ENCODE data around the gene NDUFS2.

Gene NDUFS2

GRCh38 chr1:161206411-161207140 lies 4.4 kb downstream of the NDUFS2 start:
- TF ChIP-seq TCF12 (IDR thresholded peaks at IDR 0.05; ENCODE audit: low read depth): no peak
- TF ChIP-seq TEAD4 (IDR thresholded peaks at IDR 0.05): no peak
- no peak for TF ChIP-seq ZBTB7A (IDR thresholded peaks at IDR 0.05; ENCODE audit: low read depth)
- no peak for TF ChIP-seq MAX (IDR thresholded peaks at IDR 0.05)
- TF ChIP-seq RAD21 (IDR thresholded peaks at IDR 0.05; ENCODE audit: low read depth): no peak
- TF ChIP-seq REST (IDR thresholded peaks at IDR 0.05; ENCODE audit: low read depth): no peak
- no peak for TF ChIP-seq NFIC (IDR thresholded peaks at IDR 0.05)
- no peak for TF ChIP-seq CEBPB (IDR thresholded peaks at IDR 0.05)
- TF ChIP-seq, protein P1, sequence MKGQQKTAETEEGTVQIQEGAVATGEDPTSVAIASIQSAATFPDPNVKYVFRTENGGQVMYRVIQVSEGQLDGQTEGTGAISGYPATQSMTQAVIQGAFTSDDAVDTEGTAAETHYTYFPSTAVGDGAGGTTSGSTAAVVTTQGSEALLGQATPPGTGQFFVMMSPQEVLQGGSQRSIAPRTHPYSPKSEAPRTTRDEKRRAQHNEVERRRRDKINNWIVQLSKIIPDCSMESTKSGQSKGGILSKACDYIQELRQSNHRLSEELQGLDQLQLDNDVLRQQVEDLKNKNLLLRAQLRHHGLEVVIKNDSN (IDR thresholded peaks at IDR 0.05): no peak
- no peak for TF ChIP-seq FOXM1 (IDR thresholded peaks at IDR 0.05; ENCODE audit: borderline replicate concordance, low read depth)
- no peak for TF ChIP-seq YY1 (IDR thresholded peaks at IDR 0.05; ENCODE audit: low read depth)
- TF ChIP-seq EGR1 (IDR thresholded peaks at IDR 0.05): no peak
- no peak for TF ChIP-seq EP300 (IDR thresholded peaks at IDR 0.05; ENCODE audit: borderline replicate concordance)
- TF ChIP-seq CREB1 (IDR thresholded peaks at IDR 0.05; ENCODE audit: low read depth): no peak
- TF ChIP-seq TAF1 (IDR thresholded peaks at IDR 0.05; ENCODE audit: low read depth): no peak

GRCh38 chr1:161207173-161207572 lies 5.0 kb downstream of the NDUFS2 start:
- TF ChIP-seq YY1 (IDR thresholded peaks at IDR 0.05; ENCODE audit: low read depth) (no peak), CEBPB (IDR thresholded peaks at IDR 0.05) (no peak), CREB1 (IDR thresholded peaks at IDR 0.05; ENCODE audit: low read depth) (no peak), EGR1 (IDR thresholded peaks at IDR 0.05) (no peak), ZBTB7A (IDR thresholded peaks at IDR 0.05; ENCODE audit: low read depth) (no peak), EP300 (IDR thresholded peaks at IDR 0.05; ENCODE audit: borderline replicate concordance) (no peak), TCF12 (IDR thresholded peaks at IDR 0.05; ENCODE audit: low read depth) (no peak), MAX (IDR thresholded peaks at IDR 0.05) (no peak), FOXM1 (IDR thresholded peaks at IDR 0.05; ENCODE audit: borderline replicate concordance, low read depth) (no peak)

GRCh38 chr1:161209790-161210409 lies 7.7 kb downstream of the NDUFS2 start:
- TF ChIP-seq, protein P1 (IDR thresholded peaks at IDR 0.05): no peak
- TF ChIP-seq REST (IDR thresholded peaks at IDR 0.05; ENCODE audit: low read depth) (no peak), RAD21 (IDR thresholded peaks at IDR 0.05; ENCODE audit: low read depth) (peak; percentile 78)

DNA sequence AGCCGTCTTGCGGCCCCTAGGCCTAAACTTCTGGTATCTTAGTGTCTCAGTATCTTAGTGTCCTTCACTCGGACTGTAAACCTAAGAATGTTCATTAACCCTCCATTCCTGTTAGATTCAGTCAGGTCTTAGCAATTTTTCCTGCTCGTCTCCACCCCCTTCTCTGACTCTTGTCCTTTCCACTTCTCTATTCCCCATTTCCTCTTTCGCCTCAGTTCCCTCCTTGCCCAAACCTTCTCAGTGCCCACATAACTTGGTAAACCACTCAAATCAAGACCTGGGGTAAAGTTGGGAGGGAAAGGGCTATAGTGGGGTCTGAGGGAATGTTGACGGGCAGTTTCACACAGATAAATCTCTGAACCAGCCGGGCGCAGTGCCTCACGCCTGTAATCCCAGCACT lies 12.2 kb downstream of the NDUFS2 start:
- TF ChIP-seq RAD21 (IDR thresholded peaks at IDR 0.05; ENCODE audit: low read depth): no peak
- TF ChIP-seq CREB1 (IDR thresholded peaks at IDR 0.05; ENCODE audit: low read depth): no peak
- TF ChIP-seq YY1 (IDR thresholded peaks at IDR 0.05; ENCODE audit: low read depth): no peak
- TF ChIP-seq, protein P1 (IDR thresholded peaks at IDR 0.05): no peak
- no peak for TF ChIP-seq TAF1 (IDR thresholded peaks at IDR 0.05; ENCODE audit: low read depth)

- TF ChIP-seq NFIC (IDR thresholded peaks at IDR 0.05) (no peak), RAD21 (IDR thresholded peaks at IDR 0.05; ENCODE audit: low read depth) (no peak), ZBTB7A (IDR thresholded peaks at IDR 0.05; ENCODE audit: low read depth) (no peak), EGR1 (IDR thresholded peaks at IDR 0.05) (no peak), CREB1 (IDR thresholded peaks at IDR 0.05; ENCODE audit: low read depth) (no peak), TEAD4 (IDR thresholded peaks at IDR 0.05) (no peak), CEBPB (IDR thresholded peaks at IDR 0.05) (no peak), TCF12 (IDR thresholded peaks at IDR 0.05; ENCODE audit: low read depth) (no peak), YY1 (IDR thresholded peaks at IDR 0.05; ENCODE audit: low read depth) (no peak), FOXM1 (IDR thresholded peaks at IDR 0.05; ENCODE audit: borderline replicate concordance, low read depth) (no peak), REST (IDR thresholded peaks at IDR 0.05; ENCODE audit: low read depth) (no peak), TAF1 (IDR thresholded peaks at IDR 0.05; ENCODE audit: low read depth) (no peak), MAX (IDR thresholded peaks at IDR 0.05) (no peak), EP300 (IDR thresholded peaks at IDR 0.05; ENCODE audit: borderline replicate concordance) (no peak)
- TF ChIP-seq, protein P1 (IDR thresholded peaks at IDR 0.05): no peak
Measured at GRCh38 chr1:161215076-161215475, 12.9 kb downstream of the NDUFS2 start, which contains the start of gene FCER1G. Gene FCER1G (plus strand): TSS chr1:161215295. CDS start chr1:161215322, 27 bp downstream.

Data from Ishikawa (cell line).